ENCODE measurements around the gene NUMBL. TPM values are rescaled to one million over a fixed set of nuclear protein-coding genes. Genes with fewer than 3 reads are reported as not detected.

NUMBL gene
- polyA plus RNA-seq, 1 donor from 2014 or later = 20.5 TPM

DNA sequence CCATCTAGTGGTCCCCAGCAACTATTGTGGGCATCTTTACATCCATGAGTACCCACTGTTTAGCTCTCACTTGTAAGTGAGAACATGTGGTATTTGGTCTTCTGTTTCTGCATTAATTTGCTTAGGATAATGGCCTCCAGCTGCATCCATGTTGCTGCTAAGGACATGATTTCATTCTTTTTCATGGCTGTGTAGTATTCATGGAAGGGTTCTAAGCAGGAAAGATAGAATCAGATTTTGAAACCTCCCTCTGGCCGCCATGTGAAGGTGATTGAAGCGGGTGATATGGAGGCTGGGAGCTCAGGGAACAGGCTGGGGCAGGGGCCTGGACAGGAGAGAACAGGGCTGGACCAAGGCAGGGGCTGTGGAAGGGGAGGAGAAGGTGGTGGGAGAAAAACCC lies 69.2 kb downstream of the NUMBL start:
- H3K9me3 ChIP-seq (ENCODE audit: low read length) = no peaks in the 10 kb centered on the region
- no peaks in the 10 kb centered on the region for H3K79me2 ChIP-seq (replicated peaks; ENCODE audit: insufficient read depth, low read length)
- no peaks in the 10 kb centered on the region for H4K20me1 ChIP-seq (ENCODE audit: insufficient read depth)
- no peak overlapping the region for H3K9ac ChIP-seq (ENCODE audit: low read length)
- TF ChIP-seq, protein P1, sequence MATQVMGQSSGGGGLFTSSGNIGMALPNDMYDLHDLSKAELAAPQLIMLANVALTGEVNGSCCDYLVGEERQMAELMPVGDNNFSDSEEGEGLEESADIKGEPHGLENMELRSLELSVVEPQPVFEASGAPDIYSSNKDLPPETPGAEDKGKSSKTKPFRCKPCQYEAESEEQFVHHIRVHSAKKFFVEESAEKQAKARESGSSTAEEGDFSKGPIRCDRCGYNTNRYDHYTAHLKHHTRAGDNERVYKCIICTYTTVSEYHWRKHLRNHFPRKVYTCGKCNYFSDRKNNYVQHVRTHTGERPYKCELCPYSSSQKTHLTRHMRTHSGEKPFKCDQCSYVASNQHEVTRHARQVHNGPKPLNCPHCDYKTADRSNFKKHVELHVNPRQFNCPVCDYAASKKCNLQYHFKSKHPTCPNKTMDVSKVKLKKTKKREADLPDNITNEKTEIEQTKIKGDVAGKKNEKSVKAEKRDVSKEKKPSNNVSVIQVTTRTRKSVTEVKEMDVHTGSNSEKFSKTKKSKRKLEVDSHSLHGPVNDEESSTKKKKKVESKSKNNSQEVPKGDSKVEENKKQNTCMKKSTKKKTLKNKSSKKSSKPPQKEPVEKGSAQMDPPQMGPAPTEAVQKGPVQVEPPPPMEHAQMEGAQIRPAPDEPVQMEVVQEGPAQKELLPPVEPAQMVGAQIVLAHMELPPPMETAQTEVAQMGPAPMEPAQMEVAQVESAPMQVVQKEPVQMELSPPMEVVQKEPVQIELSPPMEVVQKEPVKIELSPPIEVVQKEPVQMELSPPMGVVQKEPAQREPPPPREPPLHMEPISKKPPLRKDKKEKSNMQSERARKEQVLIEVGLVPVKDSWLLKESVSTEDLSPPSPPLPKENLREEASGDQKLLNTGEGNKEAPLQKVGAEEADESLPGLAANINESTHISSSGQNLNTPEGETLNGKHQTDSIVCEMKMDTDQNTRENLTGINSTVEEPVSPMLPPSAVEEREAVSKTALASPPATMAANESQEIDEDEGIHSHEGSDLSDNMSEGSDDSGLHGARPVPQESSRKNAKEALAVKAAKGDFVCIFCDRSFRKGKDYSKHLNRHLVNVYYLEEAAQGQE (IDR thresholded peaks at IDR 0.05; ENCODE audit: borderline replicate concordance) = no peak
- TF ChIP-seq EP300 (conservative IDR thresholded peaks at IDR 0.05; ENCODE audit: poor library complexity, severe bottlenecking) (no peak), POLR2AphosphoS5 (IDR thresholded peaks at IDR 0.05) (no peak), TAF1 (IDR thresholded peaks at IDR 0.05; ENCODE audit: low read depth) (no peak), MXI1 (conservative IDR thresholded peaks at IDR 0.05; ENCODE audit: poor library complexity, severe bottlenecking) (no peak), SMC3 (conservative IDR thresholded peaks at IDR 0.05; ENCODE audit: poor library complexity) (no peak), EZH2 (IDR thresholded peaks at IDR 0.05; ENCODE audit: borderline replicate concordance, insufficient read depth, low read length, poor library complexity, severe bottlenecking) (no peak), RAD21 (conservative IDR thresholded peaks at IDR 0.05) (no peak)
- TF ChIP-seq, protein P2, sequence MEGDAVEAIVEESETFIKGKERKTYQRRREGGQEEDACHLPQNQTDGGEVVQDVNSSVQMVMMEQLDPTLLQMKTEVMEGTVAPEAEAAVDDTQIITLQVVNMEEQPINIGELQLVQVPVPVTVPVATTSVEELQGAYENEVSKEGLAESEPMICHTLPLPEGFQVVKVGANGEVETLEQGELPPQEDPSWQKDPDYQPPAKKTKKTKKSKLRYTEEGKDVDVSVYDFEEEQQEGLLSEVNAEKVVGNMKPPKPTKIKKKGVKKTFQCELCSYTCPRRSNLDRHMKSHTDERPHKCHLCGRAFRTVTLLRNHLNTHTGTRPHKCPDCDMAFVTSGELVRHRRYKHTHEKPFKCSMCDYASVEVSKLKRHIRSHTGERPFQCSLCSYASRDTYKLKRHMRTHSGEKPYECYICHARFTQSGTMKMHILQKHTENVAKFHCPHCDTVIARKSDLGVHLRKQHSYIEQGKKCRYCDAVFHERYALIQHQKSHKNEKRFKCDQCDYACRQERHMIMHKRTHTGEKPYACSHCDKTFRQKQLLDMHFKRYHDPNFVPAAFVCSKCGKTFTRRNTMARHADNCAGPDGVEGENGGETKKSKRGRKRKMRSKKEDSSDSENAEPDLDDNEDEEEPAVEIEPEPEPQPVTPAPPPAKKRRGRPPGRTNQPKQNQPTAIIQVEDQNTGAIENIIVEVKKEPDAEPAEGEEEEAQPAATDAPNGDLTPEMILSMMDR (IDR thresholded peaks at IDR 0.05; ENCODE audit: poor library complexity, severe bottlenecking) = no peak
- no peak overlapping the region for H3K4me2 ChIP-seq (ENCODE audit: low read length)
- H3K4me3 ChIP-seq (ENCODE audit: low read length) = no peak overlapping the region
- H2AFZ ChIP-seq (ENCODE audit: low read depth, low read length) = no peak overlapping the region
- no peaks in the 10 kb centered on the region for H3K36me3 ChIP-seq (ENCODE audit: insufficient read depth, low read length)
- no peaks in the 10 kb centered on the region for H3K27me3 ChIP-seq (ENCODE audit: insufficient read depth, low read depth, low read length)
- no peaks in the 10 kb centered on the region for H3F3A ChIP-seq (ENCODE audit: insufficient read depth, low read length, poor library complexity, severe bottlenecking)
- no peak overlapping the region for H3K27ac ChIP-seq (ENCODE audit: low read length)
- H3K9me2 ChIP-seq (ENCODE audit: insufficient read depth, low read length) = no peaks in the 10 kb centered on the region

DNA sequence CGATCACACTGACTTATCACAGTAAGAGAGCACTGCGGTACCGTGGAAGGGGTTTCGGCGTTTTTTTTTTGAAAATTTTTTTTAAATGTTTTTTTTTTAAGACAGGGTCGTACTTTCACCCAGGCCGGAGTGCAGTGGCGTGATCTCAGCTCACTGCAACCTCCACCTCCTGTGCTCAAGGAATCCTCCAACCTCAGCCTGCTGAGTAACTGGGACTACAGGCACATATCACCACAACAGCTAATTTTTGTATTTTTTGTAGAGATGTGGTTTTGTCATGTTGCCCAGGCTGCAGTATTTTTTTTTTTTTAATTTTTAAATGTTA lies 70.3 kb downstream of the NUMBL start:
- Histone ChIP-seq H3K27me3 (ENCODE audit: insufficient read depth, low read depth, low read length) (no peaks in the 10 kb centered on the region), H2AFZ (ENCODE audit: low read depth, low read length) (no peak overlapping the region), H4K20me1 (ENCODE audit: insufficient read depth) (no peaks in the 10 kb centered on the region), H3K27ac (ENCODE audit: low read length) (no peak overlapping the region), H3K9me3 (ENCODE audit: low read length) (no peaks in the 10 kb centered on the region), H3K36me3 (ENCODE audit: insufficient read depth, low read length) (no peaks in the 10 kb centered on the region), H3K4me3 (ENCODE audit: low read length) (no peak overlapping the region), H3K9me2 (ENCODE audit: insufficient read depth, low read length) (no peaks in the 10 kb centered on the region), H3K9ac (ENCODE audit: low read length) (no peak overlapping the region), H3K4me2 (ENCODE audit: low read length) (no peak overlapping the region), H3F3A (ENCODE audit: insufficient read depth, low read length, poor library complexity, severe bottlenecking) (no peaks in the 10 kb centered on the region), H3K79me2 (replicated peaks; ENCODE audit: insufficient read depth, low read length) (no peaks in the 10 kb centered on the region)
- no peak for TF ChIP-seq MXI1 (conservative IDR thresholded peaks at IDR 0.05; ENCODE audit: poor library complexity, severe bottlenecking)
- TF ChIP-seq POLR2AphosphoS5 (IDR thresholded peaks at IDR 0.05) = no peak
- TF ChIP-seq, protein P2 (IDR thresholded peaks at IDR 0.05; ENCODE audit: poor library complexity, severe bottlenecking) = no peak
- no peak for TF ChIP-seq EP300 (conservative IDR thresholded peaks at IDR 0.05; ENCODE audit: poor library complexity, severe bottlenecking)
- no peak for TF ChIP-seq TAF1 (IDR thresholded peaks at IDR 0.05; ENCODE audit: low read depth)
- TF ChIP-seq RAD21 (conservative IDR thresholded peaks at IDR 0.05) = no peak
- no peak for TF ChIP-seq EZH2 (IDR thresholded peaks at IDR 0.05; ENCODE audit: borderline replicate concordance, insufficient read depth, low read length, poor library complexity, severe bottlenecking)
- no peak for TF ChIP-seq SMC3 (conservative IDR thresholded peaks at IDR 0.05; ENCODE audit: poor library complexity)
- TF ChIP-seq, protein P1 (IDR thresholded peaks at IDR 0.05; ENCODE audit: borderline replicate concordance) = no peak

Data from neural cell (in vitro differentiated cells).